Spleen (tissue), 11 donors: ENCODE results near the gene PPP2R1B. TPM values are rescaled to one million over a fixed set of nuclear protein-coding genes. Genes with fewer than 3 reads are reported as not detected.

Experiments
- DNase-seq: peaks from one replicate; pipeline ENCODE4 v3.0.0-alpha.2; 2020
- H3K27ac ChIP-seq, 8 donors: fragments of 200-600 bp; sonication (generic) in 7 of 8; 1 replicate in 4 of 8; 2 replicates in 4 of 8; pipeline versions ENCODE4 v1.5.0 to v1.8.0; 2016 to 2021; ENCODE audit warnings: inconsistent platforms in 4 of 8, mild to moderate bottlenecking in 4 of 8, moderate library complexity in 1 of 8
- H3K27me3 ChIP-seq, 7 donors: fragments of 200-600 bp; sonication (generic) in 6 of 7; replicated peaks in 1 of 7; 1 replicate in 4 of 7; 2 replicates in 3 of 7; pipeline versions ENCODE4 v1.5.0 to v1.8.0; 2016 to 2021; ENCODE audit warnings: inconsistent platforms in 3 of 7, mild to moderate bottlenecking in 1 of 7
- H3K36me3 ChIP-seq, 6 donors: fragments of 200-600 bp; sonication (generic) in 5 of 6; 1 replicate in 4 of 6; 2 replicates in 2 of 6; pipeline versions ENCODE4 v1.5.0 to v1.8.0; 2016 to 2021; ENCODE audit warnings: inconsistent platforms in 2 of 6
- H3K4me1 ChIP-seq, 6 donors: fragments of 200-600 bp; sonication (generic) in 5 of 6; 1 replicate in 3 of 6; 2 replicates in 3 of 6; pipeline versions ENCODE4 v1.5.0 to v1.8.0; 2016 to 2021; ENCODE audit warnings: inconsistent platforms in 3 of 6
- H3K4me3 ChIP-seq, 8 donors: fragments of 200-600 bp; sonication (generic) in 7 of 8; 1 replicate in 4 of 8; 2 replicates in 4 of 8; pipeline versions ENCODE4 v1.5.0 to v1.8.0; 2016 to 2021; ENCODE audit warnings: inconsistent platforms in 4 of 8, mild to moderate bottlenecking in 4 of 8, moderate library complexity in 2 of 8
- H3K9me3 ChIP-seq, 8 donors: fragments of 200-600 bp; sonication (generic) in 7 of 8; 1 replicate in 4 of 8; 2 replicates in 4 of 8; pipeline versions ENCODE4 v1.5.0 to v1.8.0; 2016 to 2021; ENCODE audit warnings: inconsistent platforms in 4 of 8
- POLR2A ChIP-seq, 3 donors: fragments of 450-650 bp; IDR thresholded peaks; one replicate each; pipeline ENCODE4 v1.5.1; 2017; ENCODE audit warnings: antibody characterized with exemption in 3 of 3, mild to moderate bottlenecking in 1 of 3
- POLR2AphosphoS5 ChIP-seq, 3 donors: sonication (generic); formaldehyde crosslinking; IDR thresholded peaks; one replicate each; pipeline ENCODE4 v1.5.1; 2017; ENCODE audit warnings: antibody characterized with exemption in 3 of 3
- WGBS, 5 donors: extraction: QIAGEN DNeasy Blood & Tissue Kit in 3 of 5; methylation state at CpG; one replicate each; pipeline versions ENCODE4 v1.1.5 to v1.1.7; 2013 to 2018; 5-methylcytosine and 5-hydroxymethylcytosine counted together
- intact Hi-C: fragments of 100-400 bp; cut with DNase I; formaldehyde crosslinking; loops from one replicate; pipeline ENCODE4 v1.15.0; 2023; ENCODE audit warnings: low total_unique reads
- polyA plus RNA-seq, 3 donors: library from polyadenylated mRNA; stranded (reverse); fragments of 200-250 nt; gene quantifications; one replicate each; pipeline ENCODE4 v1.2.1, GENCODE V29; 2013
- total RNA-seq, 7 donors: library from RNA; depleted of rRNA in 3 of 7; stranded (reverse); fragments of >200 nt in 3 of 7; fragmentation: NEBNext Ultra II Directional in 4 of 7; extraction: Animal tissue kit (Norgen Biotek cat#: 25700) in 4 of 7; gene quantifications; one replicate each; pipeline versions ENCODE4 v1.1.0 to v1.2.1, GENCODE V29; 2016 to 2021
- TF ChIP-seq, protein P1 (sequence below), 11 experiments: fragments of 200-600 bp in 7 of 11; fragments of 450-650 bp in 4 of 11; sonication (generic) in 4 of 11; IDR thresholded peaks in 8 of 11; conservative IDR thresholded peaks in 3 of 11; 1 replicate in 7 of 11; 2 replicates in 4 of 11; pipeline versions ENCODE4 v1.4.0 to v1.8.0; 2016 to 2021; ENCODE audit warnings: antibody characterized with exemption in 11 of 11, inconsistent platforms in 4 of 11, mild to moderate bottlenecking in 1 of 11
- donor health status: healthy with polysubstance abuse.
- donor health status: DM: no; HTN: no; CAD: no; lungs with moderate emphysema.
- donor health status: DM: no; HTN: no; CAD: no.
- donor health status: Bipolar disorder and iron deficiency.
- donor health status: healthy.
- donor health status: DM: no; HTN: no; CAD: no.
- donor health status: DM: yes; HTN: yes; CAD: no.

PPP2R1B gene
- total and polyA plus RNA-seq, 10 donors = 4.0 to 30.3 (median 22.9) TPM

DNA sequence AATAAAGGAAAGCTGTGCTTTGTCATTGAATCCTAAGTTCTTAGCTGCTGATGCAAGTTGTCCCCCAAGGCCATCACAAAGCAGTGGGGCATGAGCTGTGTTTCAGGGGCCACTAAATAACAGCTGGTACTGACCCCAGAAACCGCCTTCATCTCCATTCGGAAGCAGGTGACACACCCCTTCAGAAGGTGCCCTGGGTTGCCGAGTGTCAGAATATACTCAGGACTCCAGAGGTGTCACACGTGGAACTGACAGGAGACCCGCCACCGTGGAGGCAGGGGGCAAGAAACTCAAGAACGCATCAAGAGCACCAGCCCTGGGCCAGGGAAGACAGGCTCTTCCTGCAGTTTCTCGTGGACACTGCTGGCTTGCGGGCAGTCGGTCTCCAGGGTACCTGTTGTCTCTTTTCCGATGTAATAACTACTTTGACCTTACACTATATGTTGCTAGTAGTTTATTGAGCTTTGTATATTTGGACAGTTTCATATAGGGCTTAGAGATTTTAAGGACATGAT lies 41.5 kb downstream of the PPP2R1B start:
- Histone ChIP-seq H3K27me3 (no peaks in the 10 kb centered on the region), H3K36me3 (peaks cover 0 to 96% (median 70%) of the 10 kb centered on the region in 6 donors), H3K4me1 (peaks cover 0 to 7% (median 0%) of the 10 kb centered on the region in 6 donors), H3K27ac (no peak overlapping the region), H3K4me3 (no peak overlapping the region), H3K9me3 (no peaks in the 10 kb centered on the region)
- DNase-seq = no peak
- 93 to 98% (median 96%) methylated on average over 11 of the region's 11 CpGs for WGBS, 5 donors
- no peak for TF ChIP-seq POLR2A (IDR thresholded peaks at IDR 0.05)
- no peak for TF ChIP-seq POLR2AphosphoS5 (IDR thresholded peaks at IDR 0.05)
- TF ChIP-seq, protein P1, sequence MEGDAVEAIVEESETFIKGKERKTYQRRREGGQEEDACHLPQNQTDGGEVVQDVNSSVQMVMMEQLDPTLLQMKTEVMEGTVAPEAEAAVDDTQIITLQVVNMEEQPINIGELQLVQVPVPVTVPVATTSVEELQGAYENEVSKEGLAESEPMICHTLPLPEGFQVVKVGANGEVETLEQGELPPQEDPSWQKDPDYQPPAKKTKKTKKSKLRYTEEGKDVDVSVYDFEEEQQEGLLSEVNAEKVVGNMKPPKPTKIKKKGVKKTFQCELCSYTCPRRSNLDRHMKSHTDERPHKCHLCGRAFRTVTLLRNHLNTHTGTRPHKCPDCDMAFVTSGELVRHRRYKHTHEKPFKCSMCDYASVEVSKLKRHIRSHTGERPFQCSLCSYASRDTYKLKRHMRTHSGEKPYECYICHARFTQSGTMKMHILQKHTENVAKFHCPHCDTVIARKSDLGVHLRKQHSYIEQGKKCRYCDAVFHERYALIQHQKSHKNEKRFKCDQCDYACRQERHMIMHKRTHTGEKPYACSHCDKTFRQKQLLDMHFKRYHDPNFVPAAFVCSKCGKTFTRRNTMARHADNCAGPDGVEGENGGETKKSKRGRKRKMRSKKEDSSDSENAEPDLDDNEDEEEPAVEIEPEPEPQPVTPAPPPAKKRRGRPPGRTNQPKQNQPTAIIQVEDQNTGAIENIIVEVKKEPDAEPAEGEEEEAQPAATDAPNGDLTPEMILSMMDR (IDR thresholded peaks at IDR 0.05 in 8 of 11, conservative IDR thresholded peaks at IDR 0.05 in 3 of 11) = no peak
- intact Hi-C loops = no loop called here

DNA sequence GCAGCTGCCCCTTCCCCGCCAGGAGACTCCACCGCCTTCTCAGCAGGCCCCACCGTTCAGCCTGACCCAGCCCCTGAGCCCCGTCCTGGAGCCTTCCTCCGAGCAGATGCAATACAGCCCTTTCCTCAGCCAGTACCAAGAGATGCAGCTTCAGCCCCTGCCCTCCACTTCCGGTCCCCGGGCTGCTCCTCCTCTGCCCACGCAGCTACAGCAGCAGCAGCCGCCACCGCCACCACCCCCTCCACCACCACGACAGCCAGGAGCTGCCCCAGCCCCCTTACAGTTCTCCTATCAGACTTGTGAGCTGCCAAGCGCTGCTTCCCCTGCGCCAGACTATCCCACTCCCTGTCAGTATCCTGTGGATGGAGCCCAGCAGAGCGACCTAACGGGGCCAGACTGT lies 42.6 kb downstream of the PPP2R1B start:
- DNase-seq = no peak
- 79 to 94% (median 84%) methylated on average over 15 of the region's 15 CpGs for WGBS, 5 donors
- Histone ChIP-seq H3K9me3 (no peaks in the 10 kb centered on the region), H3K4me3 (no peak overlapping the region), H3K4me1 (no peaks in the 10 kb centered on the region), H3K27me3 (no peaks in the 10 kb centered on the region), H3K36me3 (peaks cover 0 to 98% (median 75%) of the 10 kb centered on the region in 6 donors), H3K27ac (peak overlapping the region in 4 of 8 donors; percentile 5 to 39 (median 24))
- intact Hi-C loops = no loop called here
- TF ChIP-seq, protein P1 (IDR thresholded peaks at IDR 0.05 in 8 of 11, conservative IDR thresholded peaks at IDR 0.05 in 3 of 11) = no peak
- peak in 2 of 3 donors; percentile 31 to 55 for TF ChIP-seq POLR2AphosphoS5 (IDR thresholded peaks at IDR 0.05)
- TF ChIP-seq POLR2A (IDR thresholded peaks at IDR 0.05) = no peak

DNA sequence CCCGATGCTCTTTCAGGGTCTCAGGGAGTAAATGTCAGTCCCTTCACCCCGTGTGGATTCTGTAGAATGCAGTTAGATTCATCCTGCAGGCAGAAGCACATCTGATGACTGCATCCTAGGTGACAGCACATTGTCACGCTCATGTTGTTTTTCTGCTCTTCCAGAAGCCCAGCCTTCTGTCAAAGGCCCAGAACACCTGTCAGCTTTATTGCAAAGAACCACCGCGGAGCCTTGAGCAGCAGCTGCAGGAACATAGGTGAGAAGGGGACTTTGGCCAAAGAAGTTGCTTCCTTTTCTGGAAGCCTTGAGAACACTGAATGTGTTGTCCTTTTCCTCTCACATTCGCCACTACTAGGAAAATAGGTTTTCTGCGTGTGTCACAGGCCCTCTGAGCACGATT lies 43.7 kb downstream of the PPP2R1B start:
- TF ChIP-seq, protein P1 (IDR thresholded peaks at IDR 0.05 in 8 of 11, conservative IDR thresholded peaks at IDR 0.05 in 3 of 11) = no peak
- TF ChIP-seq POLR2A (IDR thresholded peaks at IDR 0.05) (no peak), POLR2AphosphoS5 (IDR thresholded peaks at IDR 0.05) (no peak)
- no peak for DNase-seq
- intact Hi-C loops = no loop called here
- WGBS, 5 donors = 90 to 93% (median 92%) methylated on average over 8 of the region's 8 CpGs
- no peaks in the 10 kb centered on the region for H3K27me3 ChIP-seq
- no peaks in the 10 kb centered on the region for H3K9me3 ChIP-seq
- H3K4me3 ChIP-seq = no peak overlapping the region
- H3K27ac ChIP-seq = no peak overlapping the region
- H3K36me3 ChIP-seq = peaks cover 0 to 97% (median 86%) of the 10 kb centered on the region in 6 donors
- no peaks in the 10 kb centered on the region for H3K4me1 ChIP-seq

DNA sequence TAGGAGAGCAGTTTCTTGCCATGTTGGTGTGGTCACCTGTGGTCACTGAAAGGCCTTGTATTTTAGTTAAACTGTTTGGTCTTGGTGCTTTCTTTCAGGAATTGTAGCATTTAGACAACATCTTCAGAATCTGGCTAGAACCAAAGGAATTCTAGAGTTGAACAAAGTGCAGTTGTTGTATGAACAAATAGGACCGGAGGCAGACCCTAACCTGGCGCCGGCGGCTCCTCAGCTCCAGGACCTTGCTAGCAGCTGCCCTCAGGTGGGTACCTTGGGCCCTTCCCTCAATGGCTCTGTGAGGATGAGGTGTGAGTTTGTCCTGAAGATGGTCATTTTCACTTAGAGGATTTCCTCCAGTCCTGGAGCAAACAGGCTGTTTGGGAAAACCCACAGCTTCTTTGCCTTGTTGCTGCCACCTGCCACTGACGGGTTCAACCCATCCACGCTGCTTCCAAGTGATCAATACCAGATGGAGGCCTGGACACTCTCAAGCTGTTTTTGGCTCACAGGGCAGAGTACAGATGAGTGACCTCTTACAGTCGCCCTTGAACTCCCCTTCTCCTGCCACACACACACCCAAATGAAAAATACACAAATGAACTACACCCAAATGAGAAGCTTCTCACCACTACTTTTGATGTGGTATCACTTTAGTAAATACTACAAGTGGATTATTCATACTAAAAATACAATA lies 45.2 kb downstream of the PPP2R1B start:
- H3K27me3 ChIP-seq = no peaks in the 10 kb centered on the region
- H3K9me3 ChIP-seq = no peaks in the 10 kb centered on the region
- intact Hi-C loops = no loop called here
- 93 to 95% (median 95%) methylated on average over 7 of the region's 7 CpGs for WGBS, 5 donors
- no peak overlapping the region for H3K4me3 ChIP-seq
- no peaks in the 10 kb centered on the region for H3K4me1 ChIP-seq
- no peak for DNase-seq
- H3K36me3 ChIP-seq = peaks cover 0 to 96% (median 79%) of the 10 kb centered on the region in 6 donors
- TF ChIP-seq POLR2AphosphoS5 (IDR thresholded peaks at IDR 0.05) (no peak), POLR2A (IDR thresholded peaks at IDR 0.05) (no peak)
- TF ChIP-seq, protein P1 (IDR thresholded peaks at IDR 0.05 in 8 of 11, conservative IDR thresholded peaks at IDR 0.05 in 3 of 11) = no peak
- H3K27ac ChIP-seq = no peak overlapping the region
